ENCODE results near the gene ZBTB16. TPM values are rescaled to one million over a fixed set of nuclear protein-coding genes. Genes with fewer than 3 reads are reported as not detected.

The ZBTB16 gene
- total RNA-seq, 1 experiment from 2014 or later = not detected

GRCh38 chr11:114128399-114128798 is 68.9 kb downstream of the ZBTB16 start:
- Histone ChIP-seq H3K4me1 (no peaks in the 10 kb centered on the region), H3K36me3 (no peaks in the 10 kb centered on the region), H3K27ac (no peak overlapping the region), H3K4me3 (no peak overlapping the region), H3K27me3 (no peaks in the 10 kb centered on the region), H3K9me3 (replicated peaks) (no peaks in the 10 kb centered on the region)
- no peak for DNase-seq

GRCh38 chr11:114129142-114129541 is 69.6 kb downstream of the ZBTB16 start:
- Histone ChIP-seq H3K27me3 (no peaks in the 10 kb centered on the region), H3K27ac (no peak overlapping the region), H3K9me3 (replicated peaks) (no peaks in the 10 kb centered on the region), H3K4me3 (no peak overlapping the region), H3K4me1 (no peaks in the 10 kb centered on the region), H3K36me3 (no peaks in the 10 kb centered on the region)
- DNase-seq = no peak

- Histone ChIP-seq H3K4me1 (no peaks in the 10 kb centered on the region), H3K27ac (no peak overlapping the region), H3K36me3 (no peaks in the 10 kb centered on the region), H3K27me3 (no peaks in the 10 kb centered on the region), H3K4me3 (no peak overlapping the region), H3K9me3 (replicated peaks) (no peaks in the 10 kb centered on the region)
- no peak for DNase-seq
These were observed 70.2 kb downstream of the ZBTB16 start for GRCh38 chr11:114129699-114130098.

GRCh38 chr11:114130115-114130576 is 70.6 kb downstream of the ZBTB16 start:
- Histone ChIP-seq H3K9me3 (replicated peaks) (no peaks in the 10 kb centered on the region), H3K4me1 (no peaks in the 10 kb centered on the region), H3K27ac (no peak overlapping the region), H3K27me3 (no peaks in the 10 kb centered on the region), H3K4me3 (no peak overlapping the region), H3K36me3 (no peaks in the 10 kb centered on the region)
- no peak for DNase-seq

- Histone ChIP-seq H3K4me1 (no peaks in the 10 kb centered on the region), H3K36me3 (no peaks in the 10 kb centered on the region), H3K27me3 (no peaks in the 10 kb centered on the region), H3K4me3 (no peak overlapping the region), H3K27ac (no peak overlapping the region), H3K9me3 (replicated peaks) (no peaks in the 10 kb centered on the region)
- DNase-seq = no peak
These were observed 71.2 kb downstream of the ZBTB16 start for GRCh38 chr11:114130629-114131277.

- Histone ChIP-seq H3K9me3 (replicated peaks) (no peaks in the 10 kb centered on the region), H3K4me1 (no peaks in the 10 kb centered on the region), H3K36me3 (no peaks in the 10 kb centered on the region), H3K27ac (no peak overlapping the region), H3K4me3 (no peak overlapping the region), H3K27me3 (no peaks in the 10 kb centered on the region)
- no peak for DNase-seq
These were observed 72.0 kb downstream of the ZBTB16 start for GRCh38 chr11:114131461-114131864.

- Histone ChIP-seq H3K36me3 (no peaks in the 10 kb centered on the region), H3K27me3 (no peaks in the 10 kb centered on the region), H3K27ac (no peak overlapping the region), H3K4me1 (no peaks in the 10 kb centered on the region), H3K4me3 (no peak overlapping the region), H3K9me3 (replicated peaks) (no peaks in the 10 kb centered on the region)
- no peak for DNase-seq
These were observed 72.9 kb downstream of the ZBTB16 start for GRCh38 chr11:114132417-114132816.

GRCh38 chr11:114132944-114133394 is 73.5 kb downstream of the ZBTB16 start:
- no peak for DNase-seq
- H3K4me1 ChIP-seq = no peaks in the 10 kb centered on the region
- H3K27ac ChIP-seq = no peak overlapping the region
- no peak overlapping the region for H3K4me3 ChIP-seq
- no peaks in the 10 kb centered on the region for H3K36me3 ChIP-seq
- no peaks in the 10 kb centered on the region for H3K9me3 ChIP-seq (replicated peaks)
- H3K27me3 ChIP-seq = no peaks in the 10 kb centered on the region

GRCh38 chr11:114133548-114134329 is 74.2 kb downstream of the ZBTB16 start:
- Histone ChIP-seq H3K4me3 (no peak overlapping the region), H3K27ac (no peak overlapping the region), H3K9me3 (replicated peaks) (no peaks in the 10 kb centered on the region), H3K36me3 (no peaks in the 10 kb centered on the region), H3K27me3 (no peaks in the 10 kb centered on the region), H3K4me1 (no peaks in the 10 kb centered on the region)
- no peak for DNase-seq

GRCh38 chr11:114134870-114135269 is 75.4 kb downstream of the ZBTB16 start:
- Histone ChIP-seq H3K27me3 (no peaks in the 10 kb centered on the region), H3K36me3 (no peaks in the 10 kb centered on the region), H3K27ac (no peak overlapping the region), H3K9me3 (replicated peaks) (no peaks in the 10 kb centered on the region), H3K4me3 (no peak overlapping the region), H3K4me1 (no peaks in the 10 kb centered on the region)
- no peak for DNase-seq

- no peaks in the 10 kb centered on the region for H3K27me3 ChIP-seq
- H3K4me3 ChIP-seq = no peak overlapping the region
- no peaks in the 10 kb centered on the region for H3K4me1 ChIP-seq
- no peak overlapping the region for H3K27ac ChIP-seq
- no peaks in the 10 kb centered on the region for H3K9me3 ChIP-seq (replicated peaks)
- no peaks in the 10 kb centered on the region for H3K36me3 ChIP-seq
- DNase-seq = no peak
These were observed 76.2 kb downstream of the ZBTB16 start for GRCh38 chr11:114135737-114136151.

GRCh38 chr11:114136686-114137640 is 77.5 kb downstream of the ZBTB16 start:
- no peak for DNase-seq
- Histone ChIP-seq H3K4me1 (no peaks in the 10 kb centered on the region), H3K27ac (no peak overlapping the region), H3K4me3 (no peak overlapping the region), H3K9me3 (replicated peaks) (no peaks in the 10 kb centered on the region), H3K36me3 (no peaks in the 10 kb centered on the region), H3K27me3 (no peaks in the 10 kb centered on the region)

- Histone ChIP-seq H3K9me3 (replicated peaks) (no peaks in the 10 kb centered on the region), H3K4me1 (no peaks in the 10 kb centered on the region), H3K27ac (no peak overlapping the region), H3K27me3 (no peaks in the 10 kb centered on the region), H3K36me3 (no peaks in the 10 kb centered on the region), H3K4me3 (no peak overlapping the region)
- DNase-seq = no peak
These were observed 78.3 kb downstream of the ZBTB16 start for GRCh38 chr11:114137838-114138237.

- Histone ChIP-seq H3K9me3 (replicated peaks) (no peaks in the 10 kb centered on the region), H3K27me3 (no peaks in the 10 kb centered on the region), H3K4me3 (no peak overlapping the region), H3K4me1 (no peaks in the 10 kb centered on the region), H3K36me3 (no peaks in the 10 kb centered on the region), H3K27ac (no peak overlapping the region)
- no peak for DNase-seq
These were observed 78.9 kb downstream of the ZBTB16 start for GRCh38 chr11:114138411-114138810.

- Histone ChIP-seq H3K4me1 (no peaks in the 10 kb centered on the region), H3K27ac (no peak overlapping the region), H3K36me3 (no peaks in the 10 kb centered on the region), H3K27me3 (no peaks in the 10 kb centered on the region), H3K9me3 (replicated peaks) (no peaks in the 10 kb centered on the region), H3K4me3 (no peak overlapping the region)
- DNase-seq = no peak
These were observed 81.3 kb downstream of the ZBTB16 start for GRCh38 chr11:114140826-114141225.

All from SJCRH30 (cell line).